ENCODE data around the gene USP17L26.
"Not testable (repeated sequence)": the region's sequence is repeated elsewhere in the genome, so short reads cannot be mapped to it uniquely, and the experiment has no call there.

DNA sequence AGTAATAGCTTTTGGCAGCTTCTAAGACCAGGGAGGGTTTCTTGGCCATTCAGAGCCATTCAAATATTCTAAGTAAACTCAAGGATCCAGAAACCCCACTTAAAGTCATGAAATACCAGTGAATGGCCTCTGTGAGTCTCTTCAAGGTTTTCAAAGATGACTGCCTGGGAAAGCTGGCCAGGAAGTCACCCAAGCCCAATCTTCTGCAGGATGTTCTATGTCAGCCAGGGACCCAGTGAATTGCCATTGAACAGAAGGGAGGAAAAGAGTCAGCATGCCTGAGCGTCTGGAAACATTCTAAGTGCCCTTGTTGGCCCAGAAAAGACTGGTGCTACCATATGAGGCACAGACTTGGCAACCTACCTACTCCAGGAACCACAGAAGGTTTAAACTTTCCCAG, 45.4 kb downstream of the USP17L26 start:
- TF ChIP-seq ZNF302 (tag by site-specific recombination; IDR thresholded peaks at IDR 0.05; ENCODE audit: low read depth); ZNF140 (tag by site-specific recombination; IDR thresholded peaks at IDR 0.05); ZFHX2 (tag by site-specific recombination; conservative IDR thresholded peaks at IDR 0.05); HOXC10 (CRISPR knock-in tag; IDR thresholded peaks at IDR 0.05); MYNN (tag by site-specific recombination; IDR thresholded peaks at IDR 0.05; ENCODE audit: borderline replicate concordance): not testable (repeated sequence)
- TF ChIP-seq, protein P1, sequence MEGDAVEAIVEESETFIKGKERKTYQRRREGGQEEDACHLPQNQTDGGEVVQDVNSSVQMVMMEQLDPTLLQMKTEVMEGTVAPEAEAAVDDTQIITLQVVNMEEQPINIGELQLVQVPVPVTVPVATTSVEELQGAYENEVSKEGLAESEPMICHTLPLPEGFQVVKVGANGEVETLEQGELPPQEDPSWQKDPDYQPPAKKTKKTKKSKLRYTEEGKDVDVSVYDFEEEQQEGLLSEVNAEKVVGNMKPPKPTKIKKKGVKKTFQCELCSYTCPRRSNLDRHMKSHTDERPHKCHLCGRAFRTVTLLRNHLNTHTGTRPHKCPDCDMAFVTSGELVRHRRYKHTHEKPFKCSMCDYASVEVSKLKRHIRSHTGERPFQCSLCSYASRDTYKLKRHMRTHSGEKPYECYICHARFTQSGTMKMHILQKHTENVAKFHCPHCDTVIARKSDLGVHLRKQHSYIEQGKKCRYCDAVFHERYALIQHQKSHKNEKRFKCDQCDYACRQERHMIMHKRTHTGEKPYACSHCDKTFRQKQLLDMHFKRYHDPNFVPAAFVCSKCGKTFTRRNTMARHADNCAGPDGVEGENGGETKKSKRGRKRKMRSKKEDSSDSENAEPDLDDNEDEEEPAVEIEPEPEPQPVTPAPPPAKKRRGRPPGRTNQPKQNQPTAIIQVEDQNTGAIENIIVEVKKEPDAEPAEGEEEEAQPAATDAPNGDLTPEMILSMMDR (tag by site-specific recombination; IDR thresholded peaks at IDR 0.05): not testable (repeated sequence)

Data from HEK293 (cell line).